ENCODE data around the gene AIMP2.
"Not testable (repeated sequence)": the region's sequence is repeated elsewhere in the genome, so short reads cannot be mapped to it uniquely, and the experiment has no call there.

AIMP2 gene

DNA sequence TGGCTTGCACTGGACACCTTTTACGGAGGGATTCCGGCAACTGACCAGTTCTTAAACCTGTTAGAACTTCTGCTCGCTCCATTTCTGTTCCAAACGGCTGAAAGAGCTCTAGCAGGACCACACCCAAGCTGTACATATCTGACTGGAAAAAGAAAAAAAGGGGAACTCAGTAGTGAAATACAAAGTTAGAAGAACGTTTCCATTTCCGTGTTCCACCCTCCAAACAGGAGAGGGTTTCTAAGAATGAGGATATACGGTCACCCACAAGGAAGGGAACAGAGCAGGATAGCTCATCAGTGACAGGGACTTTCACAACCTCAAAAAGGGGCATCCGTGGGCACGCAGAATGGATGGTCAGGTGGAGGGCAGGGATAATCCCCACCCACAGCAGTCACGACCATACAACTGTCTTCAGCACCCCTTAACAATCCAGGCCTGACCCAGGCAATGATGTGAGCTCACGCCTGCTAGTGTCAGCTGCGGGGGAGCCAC lies 17.8 kb downstream of the AIMP2 start:
- no peak for DNase-seq

DNA sequence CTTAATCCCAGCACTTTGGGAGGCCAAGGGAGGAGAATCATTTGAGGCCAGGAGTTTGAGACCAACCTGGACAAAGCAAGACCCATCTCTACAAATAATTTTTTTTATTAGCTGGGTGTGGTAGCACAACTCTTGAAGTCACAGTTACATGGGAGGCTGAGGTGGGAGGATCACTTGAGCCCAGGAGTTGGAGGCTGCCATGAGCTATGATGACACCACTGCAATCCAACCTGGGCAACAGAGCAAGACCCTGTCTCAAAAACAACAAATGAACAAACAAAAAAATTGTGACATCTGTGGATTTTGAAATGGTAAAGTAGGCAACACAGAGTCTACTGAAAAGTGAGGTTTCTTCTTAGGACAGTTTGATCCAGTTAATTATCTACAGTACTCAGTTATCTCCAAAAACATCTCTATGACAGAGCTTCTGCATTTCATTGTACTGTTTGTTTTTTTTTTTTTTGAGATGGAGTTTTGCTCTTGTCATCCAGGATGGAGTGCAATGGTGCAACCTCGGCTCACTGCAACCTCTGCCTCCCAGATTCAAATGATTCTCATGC lies 18.8 kb downstream of the AIMP2 start:
- no peak for DNase-seq

DNA sequence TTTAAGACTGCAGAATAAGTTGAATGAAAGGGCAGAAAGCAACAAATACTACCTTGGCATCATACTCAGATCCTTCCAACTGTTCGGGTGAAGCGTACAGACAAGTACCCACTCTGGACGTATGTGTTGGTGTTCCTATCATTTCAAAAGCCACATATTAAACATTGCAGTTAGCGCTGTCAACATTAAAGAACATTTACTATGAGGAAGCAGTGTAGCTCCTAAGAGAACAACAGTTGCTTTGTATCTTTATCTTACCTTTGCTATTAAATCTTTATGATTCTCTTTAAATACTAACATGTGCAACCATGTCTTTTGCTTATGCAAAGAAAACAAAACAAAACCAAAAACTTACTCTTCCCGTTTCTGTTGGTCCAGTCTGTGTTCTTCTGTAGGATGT lies 19.5 kb downstream of the AIMP2 start:
- DNase-seq, result no peak

DNA sequence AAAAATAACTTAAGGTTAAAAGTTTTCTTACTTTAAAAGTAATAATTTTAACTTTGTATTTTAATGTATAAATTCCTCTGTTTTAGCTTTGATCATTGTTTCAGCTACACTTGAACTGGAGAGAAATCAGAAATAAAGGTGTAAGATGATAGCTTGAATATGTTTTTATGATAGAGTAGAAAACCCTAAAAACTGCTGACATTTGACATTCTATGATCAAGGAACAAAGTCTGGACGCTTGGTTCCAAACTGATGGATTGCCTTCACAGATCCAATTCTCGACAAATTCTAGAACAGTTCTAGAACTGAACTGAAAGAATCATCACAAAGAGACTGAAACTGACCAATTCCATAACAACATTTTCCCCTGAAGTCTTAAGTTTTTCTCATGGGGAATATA lies 21.9 kb downstream of the AIMP2 start, which contains the start of gene ANKRD61:
Gene ANKRD61 (plus strand): TSS at position 389 of the 400 bp plus-strand sequence. CDS start 0 bp downstream, at position 389.
- no peak for DNase-seq

DNA sequence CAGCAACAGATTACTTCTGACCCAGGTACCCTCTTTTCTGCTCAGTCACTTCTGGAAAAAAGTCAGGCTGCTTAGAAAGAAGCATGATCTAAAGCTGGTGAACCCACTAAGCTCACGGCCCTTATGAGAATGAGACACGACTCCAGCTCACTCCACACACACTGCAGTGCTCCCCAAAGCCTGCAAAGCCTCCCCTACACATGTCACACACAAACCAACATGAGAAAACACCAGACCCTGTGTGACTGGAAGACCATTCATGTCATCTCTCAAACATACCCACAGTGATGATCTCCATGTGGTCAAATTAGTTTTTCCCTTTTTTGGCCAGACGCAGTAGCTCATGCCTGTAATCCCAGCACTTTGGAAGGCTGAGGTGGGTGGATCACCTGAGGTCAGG lies 22.5 kb downstream of the AIMP2 start:
- no peak for DNase-seq

DNA sequence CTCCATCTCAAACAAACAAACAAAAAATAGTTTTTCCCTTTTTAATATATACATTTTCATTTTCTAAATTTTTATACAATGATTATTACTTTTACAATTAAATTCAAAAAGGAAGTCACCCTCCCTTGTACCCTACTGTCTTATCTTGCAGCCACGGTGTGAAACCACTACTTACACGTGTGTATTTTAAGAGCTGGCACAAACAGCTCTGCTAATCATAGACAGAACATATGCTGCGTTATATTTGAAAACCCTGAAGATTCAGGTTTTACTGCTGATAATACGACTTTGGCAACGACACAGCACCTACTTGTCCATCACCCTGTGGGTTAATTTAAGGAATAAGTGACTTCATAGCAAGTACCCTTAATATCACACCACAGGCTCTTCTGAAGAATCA lies 23.1 kb downstream of the AIMP2 start:
- DNase-seq, result no peak

DNA sequence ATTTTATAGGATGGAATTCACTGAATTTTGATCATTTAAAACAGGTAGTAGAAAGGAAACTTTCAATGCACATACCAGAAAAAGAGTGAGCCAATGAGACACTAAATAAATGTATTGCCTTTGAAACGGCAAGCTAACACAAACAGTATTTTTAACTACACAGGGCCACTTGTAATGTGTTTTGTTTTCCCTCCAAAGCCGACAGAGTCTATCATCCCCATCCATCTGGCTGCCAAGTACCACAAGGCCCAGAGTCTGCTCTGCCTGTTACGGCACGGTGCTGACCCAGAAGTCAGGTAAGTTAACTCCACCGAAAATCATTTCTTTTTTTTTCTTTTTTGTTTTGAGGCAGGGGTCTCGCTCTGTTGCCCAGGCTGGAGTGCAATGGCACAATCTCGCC lies 23.6 kb downstream of the AIMP2 start:
- DNase-seq, result no peak

DNA sequence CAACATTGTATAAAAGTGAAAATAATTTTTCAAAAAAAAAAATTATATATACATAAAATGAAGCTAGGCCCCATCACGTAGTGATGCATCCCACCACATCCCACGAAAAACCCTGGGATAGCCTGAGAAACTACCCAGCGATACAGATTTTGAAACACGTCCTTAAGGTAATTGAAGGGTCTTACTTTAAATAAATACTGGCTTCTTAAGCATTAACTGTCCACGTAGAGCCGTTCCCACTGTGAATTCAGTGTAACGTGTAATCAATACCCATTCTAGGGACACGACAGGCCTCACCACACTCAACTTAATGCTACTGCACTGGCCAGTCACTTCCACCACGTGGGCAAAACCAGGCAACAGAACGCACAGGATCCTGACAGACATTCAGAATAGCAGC lies 26.1 kb downstream of the AIMP2 start:
- no peak for DNase-seq

DNA sequence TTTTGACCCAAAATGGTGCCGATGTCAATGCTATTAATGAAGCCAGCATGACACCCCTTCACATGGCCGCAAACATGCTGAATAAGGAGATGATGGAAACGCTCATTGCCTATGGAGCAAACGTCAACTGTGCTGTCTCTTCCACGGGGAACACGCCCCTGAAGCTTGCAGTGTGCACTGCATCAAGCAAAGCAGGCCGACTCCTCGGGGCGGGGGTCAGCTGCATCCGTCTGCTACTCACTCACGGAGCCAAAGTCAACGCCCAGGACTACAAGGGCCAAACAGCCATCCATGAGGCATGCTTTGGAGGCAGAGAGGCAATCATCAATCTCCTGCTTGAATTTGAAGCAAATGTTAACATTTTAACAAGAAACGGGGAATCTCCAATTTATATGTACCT lies 26.6 kb downstream of the AIMP2 start:
- no peak for DNase-seq

DNA sequence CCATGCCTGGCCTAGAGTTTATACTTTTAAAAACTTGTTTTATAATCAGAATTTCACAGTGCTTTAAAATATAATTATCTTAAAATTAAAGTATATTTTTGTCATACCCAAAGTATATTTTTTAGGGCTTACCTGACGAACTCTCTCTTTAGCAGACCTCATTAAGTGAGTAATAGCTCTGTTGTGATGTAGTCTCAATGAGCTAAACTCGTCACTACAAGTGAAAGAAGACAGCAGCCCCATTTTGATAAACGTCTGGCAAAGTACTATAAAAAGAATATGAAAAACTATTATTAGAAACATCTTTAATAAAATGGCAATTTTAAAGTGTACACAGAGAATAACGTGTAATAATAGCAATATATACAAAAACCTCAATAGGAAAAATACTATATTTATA lies 40.7 kb downstream of the AIMP2 start:
- DNase-seq, result no peak

DNA sequence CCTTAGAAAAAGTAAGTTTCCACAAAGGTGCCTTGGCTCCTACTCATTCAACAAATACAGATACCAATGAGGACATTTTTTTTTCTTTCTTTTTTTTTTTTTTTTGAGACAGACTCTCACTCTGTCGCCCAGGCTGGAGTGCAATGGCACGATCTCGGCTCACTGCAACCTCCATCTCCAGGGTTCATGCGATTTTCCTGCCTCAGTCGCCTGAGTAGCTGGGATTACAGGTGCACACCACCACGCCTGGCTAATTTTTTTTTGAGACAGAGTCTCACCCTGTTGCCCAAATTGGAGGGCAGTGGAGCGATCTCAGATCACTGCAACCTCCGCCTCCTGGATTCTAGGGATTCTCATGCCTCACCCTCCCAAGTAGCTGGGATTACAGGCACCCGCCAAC lies 42.1 kb downstream of the AIMP2 start:
- DNase-seq, result not testable (repeated sequence)

DNA sequence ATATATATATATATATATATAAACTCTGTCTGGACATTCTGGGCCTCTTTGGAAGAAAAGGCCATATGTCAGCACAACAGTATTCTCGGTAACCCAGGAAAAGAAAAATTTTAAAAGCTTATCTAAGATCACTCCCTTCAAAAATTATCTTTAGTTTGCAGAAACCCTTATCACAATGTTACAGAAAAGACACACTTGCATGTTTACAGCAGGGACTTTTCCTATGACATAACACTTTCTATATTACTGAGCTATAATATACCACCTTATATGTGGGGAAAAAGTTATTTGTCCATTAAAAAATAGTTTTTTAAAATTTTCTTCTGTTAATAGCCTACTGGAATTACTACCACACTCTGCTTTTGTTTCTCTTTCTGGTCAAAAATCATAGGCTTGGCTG lies 47.5 kb downstream of the AIMP2 start:
- no peak for DNase-seq

DNA sequence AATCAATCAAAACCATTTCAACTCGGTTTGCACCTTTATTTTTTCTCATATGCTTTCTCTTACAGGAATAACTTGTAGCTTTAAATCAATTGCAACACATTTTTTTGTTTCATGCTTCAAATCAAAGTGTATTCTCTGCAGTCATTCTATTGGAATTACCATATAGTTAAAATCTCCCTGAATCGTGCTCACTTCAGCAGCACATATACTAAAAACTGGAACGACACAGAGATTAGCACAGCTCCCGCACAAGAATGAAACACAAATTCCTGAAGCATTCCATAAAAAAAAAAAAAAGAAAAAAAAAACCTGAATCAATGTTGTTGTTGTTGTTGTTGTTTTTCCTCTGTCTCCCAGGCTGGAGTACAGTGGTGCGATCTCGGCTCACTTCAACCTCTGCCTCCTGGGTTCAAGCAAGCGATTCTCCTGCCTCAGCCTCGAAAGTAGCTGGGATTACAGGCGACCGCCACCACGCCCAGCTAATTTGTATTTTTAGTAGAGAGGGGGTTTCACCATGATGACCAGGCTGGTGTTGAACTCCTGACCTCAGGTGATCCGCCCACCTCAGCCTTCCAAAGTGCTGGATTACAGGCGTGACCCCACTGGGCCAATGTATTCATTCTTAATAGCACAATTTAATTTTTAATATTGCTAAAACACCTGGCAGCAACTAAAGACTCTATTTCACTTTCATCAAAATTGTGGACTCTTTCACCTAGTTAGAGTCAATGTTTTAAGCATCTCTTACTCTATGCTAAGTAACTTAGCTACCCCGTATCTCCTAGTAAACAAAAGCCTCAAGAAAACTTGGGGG lies 48.5 kb downstream of the AIMP2 start:
- DNase-seq, result no peak

DNA sequence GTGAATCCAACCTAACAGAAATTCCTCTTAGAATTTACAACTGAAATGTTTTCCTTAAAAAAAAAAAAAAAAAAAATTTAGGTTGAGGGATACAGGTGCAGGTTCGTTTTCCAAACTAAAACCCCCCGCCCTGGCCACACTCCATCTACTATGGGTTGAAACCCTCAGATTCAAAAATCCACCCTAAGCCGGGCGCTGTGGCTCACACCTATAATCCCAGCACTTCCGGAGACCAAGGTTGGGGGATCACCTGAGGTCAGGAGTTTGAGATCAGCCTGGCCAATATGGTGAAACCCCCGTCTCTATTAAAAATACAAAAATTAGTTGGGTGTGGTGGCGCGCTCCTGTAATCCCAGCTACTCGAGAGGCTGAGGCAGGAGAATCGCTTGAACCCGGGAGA lies 50.9 kb downstream of the AIMP2 start:
- not testable (repeated sequence) for DNase-seq

DNA sequence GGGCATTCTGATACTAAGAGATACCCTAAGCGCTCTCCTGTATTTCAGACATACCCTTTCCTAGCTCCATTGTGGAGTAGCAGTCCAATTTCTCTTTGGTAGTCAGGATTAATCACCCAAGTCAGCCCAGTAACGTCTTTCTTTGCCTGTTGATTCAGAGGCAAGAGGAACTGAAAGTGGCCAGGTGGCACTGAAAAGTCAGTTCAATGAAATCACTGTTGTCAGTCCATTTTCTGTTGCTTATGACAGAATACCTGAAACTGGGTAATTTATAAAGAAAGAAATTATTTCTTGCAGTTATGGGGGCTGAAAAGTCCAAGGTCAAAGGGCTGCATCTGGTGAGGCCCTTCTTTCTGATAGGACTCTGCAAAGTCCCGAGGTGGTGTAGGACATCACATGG lies 62.3 kb downstream of the AIMP2 start:
- no peak for DNase-seq

Data from activated CD8-positive, alpha-beta memory T cell treated with anti-CD3 and anti-CD28 coated beads, Interleukin-2, amount 50 U/mL, for 48 hours (primary cell).